Measurements from ENCODE around the gene PLXDC1. TPM values are rescaled to one million over a fixed set of nuclear protein-coding genes. Genes with fewer than 3 reads are reported as not detected.

Gene PLXDC1
- total and polyA plus RNA-seq, 11 donors: 4.8 to 17.4 (median 13.3) TPM

- Histone ChIP-seq H3K9me3 (no peaks in the 10 kb centered on the region), H3K4me3 (no peak overlapping the region), H3K36me3 (peaks cover 0 to 26% (median 9%) of the 10 kb centered on the region in 9 donors), H3K27me3 (no peaks in the 10 kb centered on the region), H3K4me1 (peaks cover 0 to 13% (median 2%) of the 10 kb centered on the region in 12 donors), H3K27ac (no peak overlapping the region)
- DNase-seq: no peak
- no peak for TF ChIP-seq CTCF (IDR thresholded peaks at IDR 0.05)
- TF ChIP-seq POLR2A (IDR thresholded peaks at IDR 0.05): no peak
- no peak for ATAC-seq
- intact Hi-C loops (cut with DNase I): loop anchor here in 2 of 10 donors (5.0 kb wide), 1 partner anchor 193 kb away; no protein-coding TSS in a partner anchor
- WGBS, 4 donors: 61 to 68% (median 67%) methylated on average over 10 of the region's 10 CpGs
Observed at GRCh38 chr17:39175695-39176093, 24.3 kb upstream of the PLXDC1 start.

GRCh38 chr17:39174920-39175694, 23.7 kb upstream of the PLXDC1 start:
- intact Hi-C loops (cut with DNase I): loop anchor here in 3 of 10 donors (5.0 kb wide), 1 partner anchor 193 kb away; no protein-coding TSS in a partner anchor

GRCh38 chr17:39173526-39174274, 22.3 kb upstream of the PLXDC1 start:
- Histone ChIP-seq H3K9me3 (peaks cover 0 to under 1% (median 0%) of the 10 kb centered on the region in 12 donors), H3K4me3 (no peak overlapping the region), H3K36me3 (peaks cover 0 to 17% (median 5%) of the 10 kb centered on the region in 9 donors), H3K27me3 (no peaks in the 10 kb centered on the region), H3K4me1 (peaks cover 0 to 13% (median 2%) of the 10 kb centered on the region in 12 donors), H3K27ac (no peak overlapping the region)
- intact Hi-C loops (cut with DNase I): loop anchor here in 1 of 10 donors (5.0 kb wide), 1 partner anchor 191 kb away; no protein-coding TSS in a partner anchor
- TF ChIP-seq POLR2A (IDR thresholded peaks at IDR 0.05) (no peak), CTCF (IDR thresholded peaks at IDR 0.05) (no peak)
- ATAC-seq (no peak), DNase-seq (no peak)
- WGBS, 4 donors: 57 to 73% (median 65%) methylated on average over 9 to 10 of the region's 10 CpGs

More at GRCh38 chr17:39174920-39175694, 23.7 kb upstream of the PLXDC1 start:
- 46 to 57% (median 50%) methylated on average over 28 to 35 of the region's 35 CpGs for WGBS, 4 donors
- Histone ChIP-seq H3K27me3 (no peaks in the 10 kb centered on the region), H3K4me1 (peaks cover 0 to 13% (median 2%) of the 10 kb centered on the region in 12 donors), H3K4me3 (peak overlapping the region in 6 of 12 donors; percentile 6 to 38 (median 17)), H3K9me3 (no peaks in the 10 kb centered on the region), H3K36me3 (peaks cover 0 to 20% (median 7%) of the 10 kb centered on the region in 9 donors), H3K27ac (no peak overlapping the region)
- ATAC-seq (peak; percentile 34 to 86 (median 75)), DNase-seq (peak; percentile 75 to 89 (median 79))
- TF ChIP-seq POLR2A (IDR thresholded peaks at IDR 0.05) (no peak), CTCF (IDR thresholded peaks at IDR 0.05) (peak; percentile 69 to 95 (median 90))
